HG03439 (cell line): ENCODE results near the gene RASGRP2.

Experiments used
- ATAC-seq: cut with Tn5 transposase; IDR thresholded peaks from one replicate; pipeline ENCODE4 v1.9.1; 2021; ENCODE audit warnings: mild to moderate bottlenecking, moderate library complexity; ENCODE audit not compliant: unreplicated experiment

Gene RASGRP2

DNA sequence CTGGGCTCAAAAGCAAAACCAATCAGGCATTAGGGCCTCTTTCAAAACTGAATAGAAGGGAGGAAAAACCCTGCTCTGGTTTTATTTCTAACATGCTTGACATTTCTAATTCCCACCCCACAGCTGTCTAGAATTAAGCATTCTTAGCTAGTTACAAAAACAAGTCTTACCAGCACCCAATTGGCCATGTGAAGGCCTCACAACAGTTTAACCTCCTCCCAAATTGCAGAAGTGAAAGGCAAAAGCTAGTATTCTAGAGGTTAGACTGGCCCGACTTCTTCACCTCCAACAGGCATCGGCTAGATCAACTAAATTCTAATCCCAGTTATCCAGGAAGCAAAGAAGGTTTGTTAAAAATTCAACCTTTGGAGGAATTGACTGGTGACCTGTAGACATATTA, 27.9 kb upstream of the RASGRP2 start:
- ATAC-seq: no peak

DNA sequence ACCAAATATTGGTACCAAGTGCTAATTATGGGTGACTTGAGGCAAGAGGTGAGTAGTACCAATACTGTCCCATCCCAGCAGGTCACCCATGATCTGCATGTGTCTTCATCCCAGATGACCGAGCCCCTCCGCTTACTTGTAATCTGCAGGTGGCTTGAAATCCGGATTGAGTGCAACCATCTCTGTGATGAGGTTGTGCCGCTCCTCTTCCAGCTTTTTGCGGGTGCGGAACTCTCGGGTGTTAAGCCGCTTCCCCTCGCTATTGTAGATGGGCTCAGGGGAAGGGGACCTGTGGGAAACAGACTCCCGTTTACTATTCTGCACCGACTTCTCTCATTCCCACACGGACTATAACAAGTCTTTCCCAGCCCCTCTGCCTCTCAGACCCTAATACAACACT, 26.2 kb upstream of the RASGRP2 start:
- no peak for ATAC-seq

DNA sequence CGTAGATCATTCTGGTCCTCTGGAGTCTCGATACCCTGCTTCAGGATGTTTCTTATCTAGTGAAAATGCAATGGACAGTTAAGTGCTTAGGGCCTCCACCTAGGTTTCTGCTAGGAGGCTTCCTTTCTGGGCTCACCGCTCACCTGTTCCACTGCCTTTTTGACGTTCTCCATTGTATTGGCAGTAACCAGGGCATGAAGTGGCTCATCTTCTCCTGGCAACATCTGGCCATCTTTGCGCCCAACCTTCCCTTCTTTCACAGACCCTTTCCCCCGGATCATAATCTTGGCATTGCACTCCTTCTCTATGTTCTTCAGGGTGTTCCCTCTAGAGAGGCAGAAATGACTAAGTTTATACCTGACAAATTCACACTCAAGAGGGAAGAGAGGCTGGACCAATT, 25.3 kb upstream of the RASGRP2 start:
- ATAC-seq: no peak

DNA sequence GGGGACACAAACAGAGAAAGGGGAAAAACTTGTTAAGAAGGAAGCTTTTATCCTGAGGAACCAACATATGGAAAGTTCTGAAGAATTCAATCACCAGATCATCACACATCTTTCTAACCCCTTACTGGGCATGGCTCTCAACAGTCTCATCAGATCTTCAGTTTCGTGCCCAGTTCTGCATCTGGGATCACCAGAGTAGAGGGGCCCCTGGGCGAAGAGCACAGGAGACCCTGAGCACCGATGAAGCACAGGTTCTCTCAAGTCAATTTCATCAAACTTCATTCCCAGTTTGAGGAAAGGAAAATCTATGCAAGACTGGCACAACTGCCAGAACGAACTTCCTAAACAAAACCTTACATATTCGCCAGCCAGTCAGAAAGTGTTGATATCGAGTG, 24.4 kb upstream of the RASGRP2 start:
- ATAC-seq: no peak

DNA sequence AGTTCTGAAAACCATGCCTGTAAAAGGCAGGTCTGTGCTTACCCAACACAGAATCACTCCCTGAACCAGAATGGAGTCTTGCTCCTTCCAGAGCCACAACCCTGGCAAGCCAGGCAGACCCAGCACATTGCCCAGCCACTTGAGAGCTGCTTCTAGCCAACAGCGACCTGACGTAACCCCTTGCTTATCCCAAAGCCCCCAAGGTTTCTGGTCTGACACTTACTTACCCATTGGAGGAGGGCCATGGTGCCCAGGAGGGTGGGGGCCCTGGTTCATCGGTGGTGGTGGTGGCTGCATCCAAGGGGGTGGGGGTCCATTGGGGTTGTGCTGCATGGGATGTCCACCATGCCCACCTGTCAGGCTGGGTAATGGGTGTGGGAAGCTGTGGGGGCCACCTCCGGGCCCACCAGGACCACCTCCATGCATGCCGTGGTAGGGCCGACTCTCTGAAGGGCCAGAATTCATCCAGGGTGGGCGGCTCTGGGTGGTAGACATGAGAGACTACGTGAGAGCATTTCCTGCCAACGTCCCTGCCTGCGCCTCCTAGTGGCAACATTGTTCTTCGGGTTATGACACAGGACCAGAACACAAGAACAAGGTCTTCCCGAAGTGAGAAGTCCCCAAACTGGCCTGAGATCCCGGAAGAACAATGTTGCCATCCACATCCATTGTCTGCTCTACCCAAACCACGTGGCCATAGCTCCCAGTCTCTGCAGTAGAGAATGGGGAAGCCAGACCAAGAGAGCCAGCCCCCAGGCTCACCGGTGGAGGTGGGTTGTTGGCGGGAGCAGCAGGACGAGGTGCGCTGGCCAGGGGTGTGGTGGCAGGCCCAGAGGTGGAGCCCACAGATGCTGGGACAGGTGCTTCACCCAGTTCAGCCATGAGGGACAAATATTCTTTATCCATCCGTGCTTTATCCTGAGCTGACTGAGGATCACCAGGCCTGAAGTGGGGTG, 23.7 kb upstream of the RASGRP2 start:
- ATAC-seq: no peak

DNA sequence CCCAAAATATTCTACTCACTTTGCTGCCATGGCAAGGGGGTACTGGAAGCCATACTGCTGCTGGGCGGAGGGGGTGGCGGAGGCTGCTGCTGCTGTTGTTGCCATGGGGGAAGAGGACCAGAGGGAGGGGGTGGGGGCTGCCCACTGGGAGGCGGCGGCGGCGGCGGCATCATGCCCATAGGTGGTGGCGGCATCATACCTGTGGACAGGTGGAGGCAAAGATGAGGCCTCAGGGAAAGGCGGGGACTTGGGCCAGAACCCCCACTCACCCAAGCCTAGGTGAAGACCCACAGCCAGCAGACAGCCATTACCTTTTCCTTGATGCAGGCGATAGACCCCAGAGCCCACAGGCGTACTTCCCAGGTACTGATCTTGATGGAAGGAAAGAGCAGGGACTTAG, 22.9 kb upstream of the RASGRP2 start:
- ATAC-seq: no peak

DNA sequence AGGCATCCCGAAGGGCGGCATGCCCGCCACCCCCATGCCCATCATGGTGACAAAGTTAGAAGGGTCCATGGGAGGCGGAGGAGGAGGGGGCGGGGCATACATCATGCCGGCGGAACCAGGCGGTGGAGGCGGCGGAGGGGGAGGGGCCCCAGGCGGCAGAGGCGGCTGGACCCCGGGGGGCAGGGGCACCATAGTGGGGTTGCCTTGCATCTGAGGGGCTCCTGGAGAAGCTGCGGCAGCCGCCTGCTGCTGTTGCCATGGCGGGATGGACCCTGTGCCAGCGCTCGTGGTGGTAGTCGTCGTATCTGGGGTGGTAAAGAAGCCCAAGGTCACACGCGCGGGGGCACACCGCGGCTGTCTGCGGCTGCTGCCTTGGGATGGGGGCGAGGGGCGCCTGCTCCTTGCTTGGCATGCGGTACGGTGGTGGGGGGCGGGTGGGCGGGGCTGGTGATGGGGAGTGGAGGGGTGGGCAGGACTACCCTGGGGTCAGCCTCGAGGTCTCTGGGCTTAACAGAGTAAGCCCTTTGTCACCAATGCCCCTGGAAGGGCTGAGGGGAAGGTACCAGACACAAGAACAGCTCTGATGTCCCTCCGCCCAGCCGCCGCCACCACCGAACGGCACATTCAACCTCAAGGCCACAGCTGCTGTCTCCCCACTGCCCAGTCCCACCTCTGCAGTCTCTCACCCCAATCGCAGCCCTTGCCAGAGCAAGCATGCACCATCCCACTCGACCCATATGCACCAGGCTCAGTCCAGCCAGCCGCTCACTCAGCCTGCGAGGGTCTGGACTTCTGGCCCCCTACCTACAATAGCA, 22.1 kb upstream of the RASGRP2 start:
- no peak for ATAC-seq

DNA sequence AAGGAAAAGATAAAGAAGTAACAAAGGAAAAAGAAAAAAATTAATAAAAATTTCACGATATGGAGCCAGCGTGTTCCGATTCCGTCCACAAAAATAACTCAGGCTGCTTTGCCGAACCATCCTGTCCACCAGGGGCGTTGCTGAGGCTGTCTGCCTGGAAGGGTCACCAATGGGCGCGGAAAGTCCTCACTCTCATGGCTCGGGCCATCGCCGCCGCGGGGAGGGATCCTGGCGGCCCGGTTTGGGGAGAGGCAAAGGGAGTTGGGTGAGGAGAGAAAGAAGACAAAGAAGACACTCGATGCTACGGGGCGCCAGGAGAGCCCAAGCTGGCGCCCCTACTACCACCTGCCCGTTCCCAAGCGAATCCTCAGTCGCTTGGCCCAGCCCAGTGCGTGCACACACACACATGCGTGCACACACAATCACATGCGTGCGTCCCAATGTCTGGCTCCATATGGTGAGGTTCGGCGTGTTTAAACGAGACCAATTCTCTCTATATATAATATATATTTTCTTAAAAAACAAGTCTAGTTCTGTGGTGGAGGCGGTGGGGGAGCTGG, 21.4 kb upstream of the RASGRP2 start:
- no peak for ATAC-seq

DNA sequence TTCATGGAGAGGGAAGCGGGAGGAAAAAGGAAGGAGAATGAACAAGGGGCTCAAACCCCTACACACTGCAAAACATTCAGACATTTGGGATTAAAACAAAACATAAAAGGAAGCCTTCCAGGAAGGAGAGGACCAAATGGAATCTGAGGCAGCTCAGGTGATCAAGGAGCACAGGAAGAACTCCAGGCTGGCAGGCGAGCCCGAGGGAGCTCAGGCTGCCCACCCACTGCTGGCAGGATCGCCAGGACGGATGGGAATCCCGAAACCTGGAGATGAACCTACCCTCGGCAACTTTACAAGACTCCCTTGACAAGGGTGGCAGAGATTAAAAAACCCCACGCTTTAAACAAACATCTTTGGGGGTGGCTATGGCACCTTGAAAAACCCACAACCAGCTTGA, 20.8 kb upstream of the RASGRP2 start:
- ATAC-seq: no peak

DNA sequence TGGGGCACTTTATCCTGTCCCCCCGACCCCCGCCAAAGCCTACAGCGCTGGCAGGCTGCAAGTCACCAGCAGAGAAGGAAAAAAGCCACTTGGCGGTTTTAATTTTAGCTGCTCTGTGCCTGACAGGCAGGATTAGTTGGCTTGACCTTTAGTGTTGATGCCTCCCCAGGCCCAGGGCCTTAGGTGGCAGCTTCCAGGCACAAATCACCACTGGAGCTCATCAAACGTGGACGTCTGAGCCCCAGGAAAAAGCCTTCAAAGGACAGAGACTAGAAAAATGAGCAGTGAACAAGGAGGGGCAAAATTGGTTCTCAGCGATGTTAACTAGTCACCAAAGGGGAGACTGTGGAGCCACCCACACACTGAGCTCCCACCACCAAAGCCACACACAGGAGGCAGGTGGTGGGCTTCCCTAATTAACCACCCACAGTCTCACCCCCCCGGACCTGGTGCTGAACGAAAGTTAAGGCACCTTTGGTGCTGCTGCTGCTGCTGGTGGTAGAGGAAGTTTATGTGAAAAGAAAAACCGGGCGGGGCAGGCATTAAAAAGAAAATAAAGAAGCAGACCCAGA, 20.2 kb upstream of the RASGRP2 start:
- no peak for ATAC-seq

DNA sequence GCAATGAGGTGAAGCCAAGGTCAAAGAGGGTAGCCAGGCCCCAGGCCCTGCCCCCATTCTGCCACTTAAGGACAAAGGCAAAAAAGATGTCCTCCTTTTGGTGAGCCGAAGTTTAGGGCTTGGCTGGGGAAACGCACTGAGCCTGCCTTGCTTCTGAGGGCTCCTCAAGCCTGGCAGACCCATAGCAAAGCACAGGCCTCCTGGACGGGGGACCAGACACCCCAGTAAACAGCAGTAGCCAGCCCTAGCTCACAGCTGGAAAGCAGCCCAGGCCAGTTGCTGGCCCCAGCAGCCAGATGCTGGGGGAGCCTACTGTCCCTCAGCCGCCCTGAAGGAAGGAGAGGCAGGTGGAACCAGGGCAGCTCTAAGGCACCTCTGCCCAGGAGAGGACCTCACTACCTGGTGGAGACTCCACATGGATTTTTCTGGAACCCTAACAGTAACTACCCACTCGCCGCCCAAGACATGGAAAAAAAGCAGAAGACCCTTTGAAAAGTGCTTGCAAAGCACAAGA, 19.6 kb upstream of the RASGRP2 start:
- ATAC-seq: no peak

DNA sequence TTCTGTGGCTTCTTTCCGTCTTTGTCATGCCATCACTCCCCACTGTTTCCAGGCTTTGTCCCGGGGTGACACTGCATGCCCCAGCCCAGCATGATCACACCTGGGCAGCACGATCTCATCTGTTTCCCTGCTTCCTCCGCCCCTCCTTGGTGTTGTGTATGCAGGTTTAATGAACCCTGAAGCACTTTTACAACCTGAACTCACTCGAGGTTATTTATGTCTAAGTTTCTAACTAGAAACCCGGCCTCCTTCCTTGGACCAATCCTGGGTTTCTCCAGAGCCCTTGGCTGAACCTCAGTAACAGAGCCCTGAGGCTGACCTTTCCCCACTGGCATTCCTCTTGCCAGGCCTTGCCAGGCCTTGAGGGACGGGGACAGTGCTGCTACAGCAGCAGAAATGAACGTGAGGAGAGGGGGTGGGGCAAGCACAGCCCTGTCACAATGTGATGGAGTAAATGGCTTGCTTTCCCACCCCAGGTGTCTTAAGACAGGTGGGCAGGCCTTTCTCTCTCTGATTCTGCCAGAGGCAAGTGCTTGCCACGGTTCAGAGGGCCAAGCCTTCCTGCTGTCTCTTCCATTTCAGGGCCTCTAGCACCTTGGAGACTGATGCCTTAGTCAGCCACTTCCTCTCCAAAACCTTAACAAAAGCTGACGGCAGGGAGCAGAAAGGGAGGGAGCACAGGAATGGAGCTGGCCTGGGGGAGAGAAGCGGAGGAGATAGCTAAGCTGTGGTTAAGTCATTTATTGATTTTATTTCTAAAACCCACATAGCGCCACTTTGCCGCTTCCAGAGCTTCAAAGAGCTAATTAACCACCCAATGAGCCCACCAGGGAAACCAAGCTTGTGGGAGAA, 19.0 kb upstream of the RASGRP2 start:
- ATAC-seq: no peak

DNA sequence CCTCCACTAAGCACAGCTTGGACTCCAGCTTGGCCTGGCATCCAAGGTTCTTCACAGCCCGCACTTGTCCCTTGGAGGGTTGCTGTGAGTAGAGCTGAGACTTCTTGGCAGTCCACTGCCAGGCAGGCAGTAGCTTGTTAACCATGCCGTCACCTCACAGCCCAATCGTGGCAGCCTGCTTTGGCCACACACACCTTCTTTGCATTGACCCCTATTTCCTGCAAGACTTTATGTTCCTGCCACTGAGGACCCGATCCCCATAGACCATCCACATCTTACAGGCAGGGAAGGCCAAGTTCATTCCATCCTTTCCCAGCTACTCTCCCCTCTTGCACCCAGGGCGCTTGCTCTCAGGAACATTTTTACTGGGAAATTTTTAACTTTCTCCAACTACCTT, 18.3 kb upstream of the RASGRP2 start:
- no peak for ATAC-seq

DNA sequence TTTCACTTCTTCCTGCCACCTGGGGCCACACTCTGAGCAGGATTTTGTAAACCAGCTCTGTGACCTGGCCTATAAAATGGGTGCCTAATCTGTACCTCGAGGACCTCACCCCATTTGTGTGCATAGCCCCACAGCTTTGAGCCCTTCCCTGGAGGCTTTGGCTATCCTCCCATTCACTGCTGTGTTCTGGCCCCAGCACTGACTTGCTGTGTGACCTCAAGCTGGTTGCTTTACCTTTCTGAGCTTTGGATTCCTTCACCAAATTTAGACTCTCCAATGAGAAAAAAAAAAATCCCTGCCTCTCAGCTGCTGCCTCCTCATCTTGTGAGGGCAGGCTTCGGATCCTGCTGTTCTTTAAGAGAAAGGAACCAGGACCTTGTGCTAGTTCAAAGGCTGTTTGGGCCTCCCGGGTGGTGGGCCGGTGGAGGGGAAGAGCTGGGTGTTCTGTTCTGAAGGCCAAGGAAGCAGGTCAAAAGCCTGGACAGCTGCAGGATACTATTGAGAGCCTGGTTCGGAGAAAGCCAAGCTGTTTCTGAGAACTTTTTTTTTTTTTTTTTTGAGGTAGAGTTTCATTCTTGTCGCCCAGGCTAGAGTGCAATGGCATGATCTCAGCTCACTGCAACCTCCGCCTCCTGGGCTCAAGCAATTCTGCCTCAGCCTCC, 16.9 kb upstream of the RASGRP2 start:
- ATAC-seq: no peak

DNA sequence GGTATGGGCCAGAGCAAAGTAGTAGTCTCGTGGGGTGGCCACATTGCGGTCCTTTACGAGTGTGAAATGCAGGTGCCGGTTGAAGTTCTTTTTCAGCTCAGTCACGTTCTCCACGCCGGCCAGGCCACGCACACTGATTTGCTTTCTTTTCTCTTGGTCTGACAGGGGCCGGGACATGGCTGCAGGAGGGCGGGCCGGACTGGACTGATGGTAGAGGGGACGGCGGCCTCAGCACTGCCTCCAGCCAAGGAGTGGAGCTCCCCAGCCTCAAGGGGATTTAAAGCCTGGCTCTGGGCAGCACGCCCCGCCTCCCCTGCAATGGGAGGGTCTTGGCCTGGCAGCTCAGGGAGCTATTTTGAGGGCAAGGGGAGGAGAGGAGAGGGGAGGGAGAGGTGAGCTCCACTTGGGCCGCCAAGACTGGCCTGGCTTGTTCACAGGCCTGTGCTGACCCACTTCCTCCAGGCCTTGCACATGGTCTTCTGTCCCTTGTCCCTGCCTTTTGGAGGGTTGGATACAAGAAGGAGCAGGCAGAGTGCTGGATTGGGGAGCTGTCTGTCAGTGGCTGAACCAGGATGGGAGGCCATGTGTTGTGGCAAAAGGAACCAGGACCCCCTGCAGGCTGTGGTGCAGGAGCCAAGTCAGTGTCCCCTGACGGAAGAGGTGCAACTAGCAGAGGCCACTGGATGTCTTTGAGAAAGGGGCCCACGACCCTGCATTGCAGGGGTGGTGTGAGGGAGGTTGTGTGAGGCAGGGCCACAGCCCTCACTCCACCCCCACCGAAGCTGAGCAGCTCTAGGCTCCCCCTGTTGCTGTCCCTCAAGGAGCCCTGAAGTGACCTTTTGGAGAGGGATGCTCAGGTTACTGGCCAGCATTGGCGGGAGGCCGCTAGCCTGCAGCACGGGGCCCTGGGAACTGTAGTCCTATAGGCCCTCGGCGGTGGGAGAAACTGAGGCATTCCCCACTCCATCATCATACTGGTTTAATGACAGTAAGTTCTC, 16.1 kb upstream of the RASGRP2 start, which contains the start of gene PYGM:
Gene PYGM, minus strand, starts transcription at position 253 of the 998 bp plus-strand sequence. Its CDS starts 76 bp downstream, at position 177.
- ATAC-seq: no peak

DNA sequence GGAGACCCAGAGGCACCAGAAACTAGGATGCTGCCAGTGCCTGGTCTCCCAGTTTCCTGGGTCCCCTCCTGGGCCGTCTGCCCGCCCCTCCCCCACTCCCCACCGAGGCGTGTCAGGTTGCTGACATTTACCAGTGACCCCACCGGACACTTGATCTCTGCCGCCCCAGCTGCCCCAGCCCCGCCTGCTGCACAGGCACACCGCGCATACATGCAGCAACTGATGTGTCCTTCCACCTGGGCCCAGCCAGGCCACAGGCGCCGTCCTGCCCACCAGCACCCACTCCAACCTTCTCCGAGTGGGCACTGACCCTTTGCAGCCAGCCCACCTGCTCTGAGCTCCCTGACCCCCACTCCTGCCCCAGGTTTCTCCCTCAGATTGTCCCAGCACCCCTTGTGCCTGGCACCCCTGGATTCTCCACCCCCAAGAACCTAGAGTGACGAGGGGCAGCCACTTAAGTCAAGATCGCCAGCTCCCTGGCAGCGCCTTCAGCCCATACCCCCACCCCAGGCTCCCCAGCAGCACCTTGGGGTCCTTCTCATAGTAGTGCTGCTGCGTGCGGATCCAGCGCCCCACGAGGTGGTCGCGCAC, 15.3 kb upstream of the RASGRP2 start:
- no peak for ATAC-seq

DNA sequence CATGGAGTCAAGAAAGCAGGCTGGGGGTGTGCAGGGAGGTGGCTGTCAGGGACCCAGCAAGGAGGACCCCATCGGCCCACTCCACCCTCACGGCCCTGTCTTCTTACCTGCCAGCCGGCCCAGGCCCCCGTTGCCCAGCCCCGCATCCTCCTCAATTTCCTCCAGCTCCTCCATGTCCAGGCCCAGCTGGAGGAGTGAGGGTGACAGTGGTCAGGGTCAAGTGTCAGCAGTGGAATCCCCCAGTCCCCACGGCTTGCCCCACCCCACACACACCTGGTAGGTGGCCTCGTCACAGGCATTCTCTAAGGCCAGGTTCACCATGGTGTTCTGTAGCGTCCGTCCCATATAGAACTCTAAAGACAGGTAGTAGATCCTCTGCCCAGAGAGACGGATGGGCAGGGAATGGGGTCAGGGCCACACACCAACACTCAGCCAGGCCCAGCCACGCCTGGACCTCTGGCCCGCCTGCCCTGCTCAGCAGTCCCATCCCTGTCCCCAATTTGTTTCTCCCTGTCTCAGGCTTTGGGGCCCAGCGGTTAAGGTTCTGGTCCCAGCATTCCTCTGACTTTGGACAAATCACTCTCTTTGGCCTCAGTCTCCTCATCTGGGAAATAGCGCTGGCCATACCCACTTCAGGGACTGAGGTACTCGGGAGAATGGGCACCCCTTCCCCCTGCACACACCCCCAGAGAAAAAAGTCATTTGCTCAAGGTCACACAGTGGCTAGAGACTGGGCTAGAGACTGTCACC, 14.6 kb upstream of the RASGRP2 start:
- ATAC-seq: no peak
